ENCODE results near the gene MECP2.

DNA sequence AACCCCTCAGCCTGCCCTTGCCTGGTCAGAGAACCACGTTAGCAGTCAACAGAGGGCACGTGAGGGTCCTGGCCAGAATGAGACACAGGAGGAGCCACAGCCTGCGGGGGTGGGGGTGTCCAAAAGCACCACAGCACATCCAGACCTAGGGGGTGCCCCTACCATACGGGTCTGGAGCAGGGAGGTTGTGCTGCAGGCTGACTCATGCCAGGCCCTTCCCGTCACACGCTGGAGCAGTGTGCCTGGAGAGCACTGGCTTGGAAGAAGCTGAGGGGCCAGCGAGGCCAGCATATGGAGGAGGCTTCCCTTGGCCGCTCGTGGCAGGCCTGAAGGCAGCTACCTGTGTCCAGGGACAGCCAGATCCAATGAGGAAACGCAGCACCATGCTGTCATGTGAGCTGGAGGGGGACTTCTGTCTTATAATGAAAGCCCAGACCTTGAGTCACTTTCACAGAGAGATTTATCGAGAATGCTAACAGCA, 76.3 kb downstream of the MECP2 start:
- TF ChIP-seq, protein P1, sequence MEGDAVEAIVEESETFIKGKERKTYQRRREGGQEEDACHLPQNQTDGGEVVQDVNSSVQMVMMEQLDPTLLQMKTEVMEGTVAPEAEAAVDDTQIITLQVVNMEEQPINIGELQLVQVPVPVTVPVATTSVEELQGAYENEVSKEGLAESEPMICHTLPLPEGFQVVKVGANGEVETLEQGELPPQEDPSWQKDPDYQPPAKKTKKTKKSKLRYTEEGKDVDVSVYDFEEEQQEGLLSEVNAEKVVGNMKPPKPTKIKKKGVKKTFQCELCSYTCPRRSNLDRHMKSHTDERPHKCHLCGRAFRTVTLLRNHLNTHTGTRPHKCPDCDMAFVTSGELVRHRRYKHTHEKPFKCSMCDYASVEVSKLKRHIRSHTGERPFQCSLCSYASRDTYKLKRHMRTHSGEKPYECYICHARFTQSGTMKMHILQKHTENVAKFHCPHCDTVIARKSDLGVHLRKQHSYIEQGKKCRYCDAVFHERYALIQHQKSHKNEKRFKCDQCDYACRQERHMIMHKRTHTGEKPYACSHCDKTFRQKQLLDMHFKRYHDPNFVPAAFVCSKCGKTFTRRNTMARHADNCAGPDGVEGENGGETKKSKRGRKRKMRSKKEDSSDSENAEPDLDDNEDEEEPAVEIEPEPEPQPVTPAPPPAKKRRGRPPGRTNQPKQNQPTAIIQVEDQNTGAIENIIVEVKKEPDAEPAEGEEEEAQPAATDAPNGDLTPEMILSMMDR (optimal IDR thresholded peaks at IDR 0.05 in 1 of 3, IDR thresholded peaks at IDR 0.05 in 1 of 3, conservative IDR thresholded peaks at IDR 0.05 in 1 of 3; ENCODE audit: extremely low read depth in 1 of 3, insufficient read depth in 2 of 3, low read length in 3 of 3): no peak
- no peak for TF ChIP-seq EZH2 (IDR thresholded peaks at IDR 0.05; ENCODE audit: low read length)

Data from keratinocyte (primary cell).